K562 (cell line): Measurements from ENCODE around the gene RNF180. TPM values are rescaled to one million over a fixed set of nuclear protein-coding genes. Genes with fewer than 3 reads are reported as not detected.

Experiments used
- ATAC-seq: fragments of 200-7000 bp; cut with Tn5 transposase; 3 replicates; pipeline ENCODE4 v1.9.1; 2020; ENCODE audit warnings: moderate library complexity
- BruUV-seq: library from RNA; stranded (reverse); fragments of 400-500 nt; replicated peaks from 2 replicates; lab custom pipeline; 2021; lab: Mats Ljungman, UMichigan
- CTCF ChIA-PET: fragments of 300-600 bp; formaldehyde crosslinking; extraction: SDS; loops from one replicate; lab custom pipeline; 2021; ENCODE audit warnings: low intra/inter-chr PET ratio; lab: Yijun Ruan, JAX
- POLR2A ChIA-PET: fragments of 300-600, 350-650 bp; sonication (Branson Sonifier 250); formaldehyde crosslinking; extraction: SDS; loops from one replicate; lab custom pipeline; 2021; ENCODE audit warnings: antibody characterized with exemption, inconsistent platforms; lab: Yijun Ruan, JAX
- DNase-seq, 4 experiments: peaks; one replicate each; pipeline versions ENCODE4 v3.0.0 to v3.0.0-alpha.2; 2011 to 2018; ENCODE audit warnings: low spot score in 3 of 4, mixed read lengths in 3 of 4; ENCODE audit errors: extremely low read depth in 1 of 4
- FAIRE-seq: peaks from 2 replicates; lab custom pipeline; 2011; peaks lifted over from hg19 to GRCh38; lab: Jason Lieb, UNC
- H2AFZ ChIP-seq: 2 replicates; pipeline ENCODE4 v1.6.0; 2011; ENCODE audit warnings: low read depth, low read length, control low read depth, inconsistent platforms
- H3K27ac ChIP-seq: fragments of 200-600 bp; 3 replicates; pipeline ENCODE4 v1.8.0; 2011; ENCODE audit warnings: low read depth, mild to moderate bottlenecking, control low read depth, inconsistent platforms, low read length, moderate library complexity, mixed read lengths; ENCODE audit errors: extremely low read depth
- H3K27me3 ChIP-seq, 2 experiments: fragments of 300-600 bp in 1 of 2; 2 replicates in 1 of 2; 3 replicates in 1 of 2; pipeline versions ENCODE4 v1.6.0 to v1.8.0; 2011; ENCODE audit warnings: inconsistent platforms in 2 of 2, low read length in 2 of 2, mild to moderate bottlenecking in 1 of 2, mixed read lengths in 1 of 2, moderate library complexity in 1 of 2; ENCODE audit not compliant: control insufficient read depth in 2 of 2, insufficient read depth in 2 of 2
- H3K36me3 ChIP-seq: fragments of 300-600 bp; 3 replicates; pipeline ENCODE4 v1.8.0; 2011; ENCODE audit warnings: mild to moderate bottlenecking, low read length, inconsistent platforms; ENCODE audit not compliant: control insufficient read depth, insufficient read depth
- H3K4me1 ChIP-seq, 2 experiments: fragments of 200-600 bp in 1 of 2; replicated peaks in 1 of 2; 2 replicates in 1 of 2; 3 replicates in 1 of 2; pipeline versions ENCODE4 v1.5.1 to v1.8.0; 2011; ENCODE audit warnings: inconsistent platforms in 2 of 2, low read length in 2 of 2, mild to moderate bottlenecking in 1 of 2, mixed read lengths in 1 of 2, moderate library complexity in 1 of 2; ENCODE audit not compliant: control insufficient read depth in 2 of 2, insufficient read depth in 2 of 2
- H3K4me2 ChIP-seq: 2 replicates; pipeline ENCODE4 v1.6.1; 2011; ENCODE audit warnings: low read length, control low read depth, inconsistent platforms, mixed read lengths; ENCODE audit not compliant: insufficient read depth
- H3K4me3 ChIP-seq: fragments of 200-600 bp; sonication (generic), shearing (Covaris generic); 2 replicates; pipeline ENCODE4 v1.5.1; 2016; ENCODE audit warnings: control low read depth, inconsistent platforms
- H3K79me2 ChIP-seq: fragments of 200-600 bp; 3 replicates; pipeline ENCODE4 v1.8.0; 2011; ENCODE audit warnings: low read length, inconsistent platforms; ENCODE audit not compliant: control insufficient read depth, insufficient read depth
- H3K9ac ChIP-seq, 2 experiments: 2 replicates each; pipeline versions ENCODE4 v1.6.0 to v1.6.1; 2011; ENCODE audit warnings: low read depth in 2 of 2, low read length in 2 of 2, control low read depth in 1 of 2, inconsistent platforms in 1 of 2, mild to moderate bottlenecking in 1 of 2, mixed read lengths in 1 of 2; ENCODE audit not compliant: insufficient read depth in 1 of 2
- H3K9me1 ChIP-seq: one replicate; pipeline ENCODE4 v1.6.0; 2011; ENCODE audit warnings: inconsistent platforms, mild to moderate bottlenecking, low read length, moderate library complexity; ENCODE audit not compliant: control insufficient read depth, insufficient read depth
- H3K9me3 ChIP-seq: replicated peaks from 2 replicates; pipeline ENCODE4 v1.5.1; 2011; ENCODE audit warnings: low read depth, low read length, inconsistent platforms; ENCODE audit not compliant: control insufficient read depth, insufficient read depth
- H4K20me1 ChIP-seq: replicated peaks from 2 replicates; pipeline ENCODE4 v1.6.1; 2011; ENCODE audit warnings: low read length, inconsistent platforms, mixed read lengths; ENCODE audit not compliant: control insufficient read depth, insufficient read depth
- ADNP ChIP-seq: fragments of 200-800 bp; sonication (Bioruptor generic); IDR thresholded peaks from 2 replicates; pipeline ENCODE4 v1.6.1; 2016; ENCODE audit warnings: missing genetic modification characterization, missing compliant biosample characterization
- BRD9 ChIP-seq: fragments of 450-650 bp; IDR thresholded peaks from 2 replicates; pipeline ENCODE4 v1.6.1; 2018; ENCODE audit warnings: low read depth; ENCODE audit not compliant: partially characterized antibody
- CREB1 ChIP-seq, 2 experiments: sonication (generic) in 1 of 2; formaldehyde crosslinking in 1 of 2; IDR thresholded peaks; 2 replicates each; pipeline versions ENCODE4 v1.6.1 to v1.8.0; 2012 to 2022; ENCODE audit warnings: inconsistent platforms in 1 of 2, mild to moderate bottlenecking in 1 of 2, missing genetic modification reagents in 1 of 2, moderate library complexity in 1 of 2
- GTF3C2 ChIP-seq: IDR thresholded peaks from 3 replicates; pipeline ENCODE4 v1.6.1; 2011; ENCODE audit warnings: borderline replicate concordance, mild to moderate bottlenecking, moderate library complexity; ENCODE audit not compliant: insufficient read length; ENCODE audit errors: extremely low read depth
- HDAC8 ChIP-seq: fragments of 450-650 bp; IDR thresholded peaks from 2 replicates; pipeline ENCODE4 v1.6.1; 2016; ENCODE audit warnings: mild to moderate bottlenecking, missing genetic modification characterization, moderate library complexity, missing compliant biosample characterization
- HDGF ChIP-seq: fragments of 450-650 bp; IDR thresholded peaks from 2 replicates; pipeline ENCODE4 v1.6.1; 2016
- HLTF ChIP-seq: fragments of 450-650 bp; IDR thresholded peaks from 2 replicates; pipeline ENCODE4 v1.6.1; 2016
- MAX ChIP-seq: sonication (generic); formaldehyde crosslinking; IDR thresholded peaks from 2 replicates; pipeline ENCODE4 v1.9.0; 2022; ENCODE audit warnings: mild to moderate bottlenecking, missing genetic modification reagents
- NCOR1 ChIP-seq: fragments of 450-650 bp; IDR thresholded peaks from 2 replicates; pipeline ENCODE4 v1.6.1; 2016; ENCODE audit warnings: mild to moderate bottlenecking, moderate library complexity
- NELFE ChIP-seq: IDR thresholded peaks from 2 replicates; pipeline ENCODE4 v1.6.1; 2011; ENCODE audit warnings: mild to moderate bottlenecking; ENCODE audit not compliant: insufficient read depth, insufficient read length
- PRMT5 ChIP-seq: sonication (generic); formaldehyde crosslinking; IDR thresholded peaks from 2 replicates; pipeline ENCODE4 v1.5.0; 2020; ENCODE audit warnings: missing genetic modification reagents
- SAFB ChIP-seq: fragments of 200-400 bp; formaldehyde crosslinking; IDR thresholded peaks from 2 replicates; pipeline ENCODE4 v1.6.1; 2017; ENCODE audit warnings: low read depth, low read length, borderline replicate concordance
- TFAM ChIP-seq: fragments of 250-450 bp; sonication (Bioruptor Pico); conservative IDR thresholded peaks from 2 replicates; pipeline ENCODE4 v1.5.0; 2021; ENCODE audit warnings: mild to moderate bottlenecking, moderate library complexity
- ZBTB7A ChIP-seq: IDR thresholded peaks from 2 replicates; pipeline ENCODE4 v1.6.1; 2011; ENCODE audit warnings: low read depth, mild to moderate bottlenecking, low read length, moderate library complexity, borderline replicate concordance; ENCODE audit not compliant: control insufficient read depth
- ZNF507 ChIP-seq: conservative IDR thresholded peaks from 2 replicates; pipeline ENCODE4 v1.6.1; 2017; ENCODE audit warnings: missing genetic modification characterization, missing compliant biosample characterization
- in situ Hi-C: fragments of 300-500 bp; cut with MboI; formaldehyde crosslinking; loops from 4 replicates; pipeline ENCODE4 v1.15.0; 2018; ENCODE audit warnings: inconsistent platforms, mixed read lengths
- intact Hi-C: fragments of 100-400 bp; cut with micrococcal nuclease; formaldehyde crosslinking; loops from 2 replicates; pipeline ENCODE4 v1.14.2; 2022
- polyA plus RNA-seq, 8 experiments: library from polyadenylated mRNA; depleted of rRNA in 4 of 8; stranded (reverse) in 5 of 8; unstranded in 3 of 8; fragments of >200 nt; fragmentation: Nextera tagmentation in 2 of 8; fragmentation: Illumina TruSeq in 1 of 8; extraction: Ambion mirVana in 2 of 8; extraction: Trizol in 1 of 8; gene quantifications; 2 replicates each; pipeline versions ENCODE4 v1.2.1 to v1.2.3, GENCODE V29; 2011 to 2014; ENCODE audit warnings: inconsistent platforms in 1 of 8, missing spikeins in 1 of 8
- total RNA-seq, 7 experiments: library from RNA; depleted of rRNA in 6 of 7; stranded (reverse); fragments of >200 nt in 6 of 7; fragmentation: Illumina TruSeq in 2 of 7; extraction: Trizol in 2 of 7; gene quantifications; 2 replicates each; pipeline versions ENCODE4 v1.2.1 to v1.2.3, GENCODE V29; 2011 to 2021; ENCODE audit warnings: low replicate concordance in 1 of 7
- TF ChIP-seq, protein P1 (sequence below), 3 experiments: IDR thresholded peaks in 2 of 3; conservative IDR thresholded peaks in 1 of 3; 2 replicates each; pipeline ENCODE4 v1.5.1; 2011 to 2012; ENCODE audit warnings: low read length in 3 of 3, mild to moderate bottlenecking in 3 of 3, control low read depth in 2 of 3, improper control_type of control experiment in 1 of 3, inconsistent platforms in 1 of 3, low read depth in 1 of 3, mixed read lengths in 1 of 3, moderate library complexity in 1 of 3; ENCODE audit not compliant: insufficient read depth in 2 of 3
- TF ChIP-seq, protein P2 (sequence below): sonication (generic); formaldehyde crosslinking; IDR thresholded peaks from 2 replicates; pipeline ENCODE4 v1.8.0; 2022; ENCODE audit warnings: mild to moderate bottlenecking, missing genetic modification reagents

RNF180 gene
- total and polyA plus RNA-seq, 9 of the 15 experiments (the other 6 are each of a cell fraction or from before 2014, with no cell fraction given): 0.05 TPM; not detected in 8

DNA sequence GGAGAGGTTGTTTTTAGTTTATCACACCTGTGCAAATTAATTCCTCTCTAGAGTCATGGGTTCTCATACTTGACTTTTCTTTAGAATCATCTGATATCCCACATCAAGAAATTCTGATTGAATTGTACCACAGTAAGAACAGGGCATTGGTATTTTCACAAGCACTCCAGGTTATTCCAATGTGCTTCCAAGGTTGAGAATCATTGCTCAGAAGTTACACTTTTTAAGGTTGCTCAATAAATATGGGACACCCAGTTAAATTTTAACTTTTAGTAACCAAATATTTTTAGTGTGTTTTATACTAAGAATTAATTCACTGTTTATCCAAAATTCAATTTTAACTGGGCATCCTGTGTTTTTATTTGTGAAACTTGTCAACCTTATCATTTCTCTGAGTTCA lies 2.5 kb upstream of the RNF180 start:
- H3K9ac ChIP-seq: no peak overlapping the region
- peaks cover 0 to 15% of the 10 kb centered on the region in 2 experiments; a peak in 2 of 5 replicates for H3K27me3 ChIP-seq
- ChIA-PET POLR2A (no interaction called here), CTCF (no interaction called here)
- intact Hi-C loops: no loop called here
- DNase-seq (no peak), FAIRE-seq (no peak), ATAC-seq (no peak)
- H3K4me2 ChIP-seq: no peak overlapping the region
- peaks cover 0 to 7% of the 10 kb centered on the region in 2 experiments; a peak in 2 of 5 replicates for H3K4me1 ChIP-seq
- no peak overlapping the region for H3K27ac ChIP-seq
- H3K9me1 ChIP-seq: no peaks in the 10 kb centered on the region
- no TSS peak for BruUV-seq
- H3K4me3 ChIP-seq: no peak overlapping the region
- no peaks in the 10 kb centered on the region for H3K9me3 ChIP-seq
- no peaks in the 10 kb centered on the region for H4K20me1 ChIP-seq
- no peaks in the 10 kb centered on the region for H3K36me3 ChIP-seq
- in situ Hi-C loops: no loop called here
- no peak overlapping the region for H2AFZ ChIP-seq
- no peaks in the 10 kb centered on the region for H3K79me2 ChIP-seq
- TF ChIP-seq TFAM (CRISPR knock-in tag) (no peak), ADNP (no peak), NELFE (no peak), HDAC8 (tag) (no peak), CREB1 (IDR thresholded peaks at IDR 0.05) (no peak), CREB1 (CRISPR knock-in tag; IDR thresholded peaks at IDR 0.05) (no peak), PRMT5 (CRISPR knock-in tag) (no peak), ZNF507 (no peak), HDGF (no peak), HLTF (no peak), ZBTB7A (no peak), NCOR1 (no peak), BRD9 (no peak), GTF3C2 (no peak), SAFB (no peak), MAX (CRISPR knock-in tag) (no peak)
- TF ChIP-seq, protein P1, sequence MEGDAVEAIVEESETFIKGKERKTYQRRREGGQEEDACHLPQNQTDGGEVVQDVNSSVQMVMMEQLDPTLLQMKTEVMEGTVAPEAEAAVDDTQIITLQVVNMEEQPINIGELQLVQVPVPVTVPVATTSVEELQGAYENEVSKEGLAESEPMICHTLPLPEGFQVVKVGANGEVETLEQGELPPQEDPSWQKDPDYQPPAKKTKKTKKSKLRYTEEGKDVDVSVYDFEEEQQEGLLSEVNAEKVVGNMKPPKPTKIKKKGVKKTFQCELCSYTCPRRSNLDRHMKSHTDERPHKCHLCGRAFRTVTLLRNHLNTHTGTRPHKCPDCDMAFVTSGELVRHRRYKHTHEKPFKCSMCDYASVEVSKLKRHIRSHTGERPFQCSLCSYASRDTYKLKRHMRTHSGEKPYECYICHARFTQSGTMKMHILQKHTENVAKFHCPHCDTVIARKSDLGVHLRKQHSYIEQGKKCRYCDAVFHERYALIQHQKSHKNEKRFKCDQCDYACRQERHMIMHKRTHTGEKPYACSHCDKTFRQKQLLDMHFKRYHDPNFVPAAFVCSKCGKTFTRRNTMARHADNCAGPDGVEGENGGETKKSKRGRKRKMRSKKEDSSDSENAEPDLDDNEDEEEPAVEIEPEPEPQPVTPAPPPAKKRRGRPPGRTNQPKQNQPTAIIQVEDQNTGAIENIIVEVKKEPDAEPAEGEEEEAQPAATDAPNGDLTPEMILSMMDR (IDR thresholded peaks at IDR 0.05 in 2 of 3, conservative IDR thresholded peaks at IDR 0.05 in 1 of 3; ENCODE audit: insufficient read depth in 2 of 3, low read depth in 1 of 3, low read length in 3 of 3): no peak
- TF ChIP-seq, protein P2, sequence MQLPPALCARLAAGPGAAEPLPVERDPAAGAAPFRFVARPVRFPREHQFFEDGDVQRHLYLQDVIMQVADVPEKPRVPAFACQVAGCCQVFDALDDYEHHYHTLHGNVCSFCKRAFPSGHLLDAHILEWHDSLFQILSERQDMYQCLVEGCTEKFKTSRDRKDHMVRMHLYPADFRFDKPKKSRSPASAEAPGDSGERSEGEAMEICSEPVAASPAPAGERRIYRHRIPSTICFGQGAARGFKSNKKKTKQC (CRISPR knock-in tag): no peak
